HG02973 (cell line): Measurements from ENCODE around the gene TEX2.
"Not testable (repeated sequence)": the region's sequence is repeated elsewhere in the genome, so short reads cannot be mapped to it uniquely, and the experiment has no call there.

Experiments
- ATAC-seq: cut with Tn5 transposase; IDR thresholded peaks from one replicate; pipeline ENCODE4 v1.9.1; 2021; ENCODE audit warnings: moderate library complexity; ENCODE audit not compliant: unreplicated experiment

TEX2 gene

GRCh38 chr17:64187093-64187895 lies 75.8 kb downstream of the TEX2 start:
- ATAC-seq, result no peak

- no peak for ATAC-seq
Measured at GRCh38 chr17:64186171-64187092, 76.6 kb downstream of the TEX2 start.

- ATAC-seq, result not testable (repeated sequence)
Measured at GRCh38 chr17:64185557-64185956, 77.5 kb downstream of the TEX2 start.

GRCh38 chr17:64185101-64185500 lies 78.0 kb downstream of the TEX2 start:
- no peak for ATAC-seq

- no peak for ATAC-seq
Measured at GRCh38 chr17:64183815-64184214, 79.2 kb downstream of the TEX2 start.

GRCh38 chr17:64182325-64183012 lies 80.6 kb downstream of the TEX2 start:
- ATAC-seq, result no peak

GRCh38 chr17:64180089-64181073 lies 82.7 kb downstream of the TEX2 start:
- no peak for ATAC-seq

GRCh38 chr17:64179024-64179423 lies 84.0 kb downstream of the TEX2 start:
- ATAC-seq, result not testable (repeated sequence)

GRCh38 chr17:64178011-64178825 lies 84.8 kb downstream of the TEX2 start:
- ATAC-seq, result no peak

- ATAC-seq, result no peak
Measured at GRCh38 chr17:64177311-64178010, 85.6 kb downstream of the TEX2 start.

- ATAC-seq, result no peak
Measured at GRCh38 chr17:64176556-64176955, 86.5 kb downstream of the TEX2 start.

- ATAC-seq, result no peak
Measured at GRCh38 chr17:64174686-64175456, 88.2 kb downstream of the TEX2 start.

GRCh38 chr17:64173646-64174045 lies 89.4 kb downstream of the TEX2 start:
- no peak for ATAC-seq

- no peak for ATAC-seq
Measured at GRCh38 chr17:64172510-64172909, 90.5 kb downstream of the TEX2 start.

GRCh38 chr17:64171041-64171440 lies 92.0 kb downstream of the TEX2 start:
- ATAC-seq, result no peak

- ATAC-seq, result no peak
Measured at GRCh38 chr17:64170286-64170685, 92.8 kb downstream of the TEX2 start.

- not testable (repeated sequence) for ATAC-seq
Measured at GRCh38 chr17:64167666-64168065, 95.4 kb downstream of the TEX2 start.

- ATAC-seq, result no peak
Measured at GRCh38 chr17:64166876-64167275, 96.2 kb downstream of the TEX2 start.
